DND-41 (cell line): ENCODE results near the gene MYH1.

Experiments
- EZH2 ChIP-seq: IDR thresholded peaks from 3 replicates; pipeline ENCODE4 v1.6.1; 2012; ENCODE audit warnings: borderline replicate concordance, low read depth, mild to moderate bottlenecking, moderate library complexity, low read length, inconsistent platforms; ENCODE audit not compliant: severe bottlenecking
- TF ChIP-seq, protein P1 (sequence below): IDR thresholded peaks from 2 replicates; pipeline ENCODE4 v1.5.1; 2012; ENCODE audit warnings: borderline replicate concordance, low read length, moderate library complexity, mild to moderate bottlenecking; ENCODE audit not compliant: poor library complexity, severe bottlenecking; ENCODE audit errors: extremely low read depth

DNA sequence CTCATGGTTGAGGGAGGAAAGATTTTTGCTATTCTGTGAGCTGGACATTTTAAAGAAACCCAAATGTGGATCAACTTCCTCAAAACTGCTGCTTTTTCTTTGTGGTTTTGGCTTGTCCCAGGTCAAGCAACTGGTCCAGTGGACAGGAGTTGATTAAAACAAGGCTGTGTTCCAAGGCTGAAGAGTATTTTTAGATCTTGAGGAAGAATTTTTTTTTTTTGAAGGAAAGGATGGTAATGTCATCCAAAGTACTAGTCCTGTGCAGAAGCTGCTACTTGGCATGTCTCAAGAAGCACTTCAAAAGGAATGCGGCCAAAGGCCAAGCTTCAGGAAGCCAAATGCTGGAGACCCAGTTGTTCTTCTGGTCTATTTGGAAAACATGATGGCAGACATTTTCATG, 39.1 kb upstream of the MYH1 start:
- TF ChIP-seq, protein P1, sequence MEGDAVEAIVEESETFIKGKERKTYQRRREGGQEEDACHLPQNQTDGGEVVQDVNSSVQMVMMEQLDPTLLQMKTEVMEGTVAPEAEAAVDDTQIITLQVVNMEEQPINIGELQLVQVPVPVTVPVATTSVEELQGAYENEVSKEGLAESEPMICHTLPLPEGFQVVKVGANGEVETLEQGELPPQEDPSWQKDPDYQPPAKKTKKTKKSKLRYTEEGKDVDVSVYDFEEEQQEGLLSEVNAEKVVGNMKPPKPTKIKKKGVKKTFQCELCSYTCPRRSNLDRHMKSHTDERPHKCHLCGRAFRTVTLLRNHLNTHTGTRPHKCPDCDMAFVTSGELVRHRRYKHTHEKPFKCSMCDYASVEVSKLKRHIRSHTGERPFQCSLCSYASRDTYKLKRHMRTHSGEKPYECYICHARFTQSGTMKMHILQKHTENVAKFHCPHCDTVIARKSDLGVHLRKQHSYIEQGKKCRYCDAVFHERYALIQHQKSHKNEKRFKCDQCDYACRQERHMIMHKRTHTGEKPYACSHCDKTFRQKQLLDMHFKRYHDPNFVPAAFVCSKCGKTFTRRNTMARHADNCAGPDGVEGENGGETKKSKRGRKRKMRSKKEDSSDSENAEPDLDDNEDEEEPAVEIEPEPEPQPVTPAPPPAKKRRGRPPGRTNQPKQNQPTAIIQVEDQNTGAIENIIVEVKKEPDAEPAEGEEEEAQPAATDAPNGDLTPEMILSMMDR: no peak
- TF ChIP-seq EZH2: no peak
